GM19023 (cell line): Measurements from ENCODE around the gene F7.
"Not testable (repeated sequence)": the region's sequence is repeated elsewhere in the genome, so short reads cannot be mapped to it uniquely, and the experiment has no call there.

ENCODE experiments used
- ATAC-seq: cut with Tn5 transposase; IDR thresholded peaks from one replicate; pipeline ENCODE4 v1.9.1; 2021; ENCODE audit warnings: mild to moderate bottlenecking, moderate library complexity; ENCODE audit not compliant: unreplicated experiment

Gene F7

DNA sequence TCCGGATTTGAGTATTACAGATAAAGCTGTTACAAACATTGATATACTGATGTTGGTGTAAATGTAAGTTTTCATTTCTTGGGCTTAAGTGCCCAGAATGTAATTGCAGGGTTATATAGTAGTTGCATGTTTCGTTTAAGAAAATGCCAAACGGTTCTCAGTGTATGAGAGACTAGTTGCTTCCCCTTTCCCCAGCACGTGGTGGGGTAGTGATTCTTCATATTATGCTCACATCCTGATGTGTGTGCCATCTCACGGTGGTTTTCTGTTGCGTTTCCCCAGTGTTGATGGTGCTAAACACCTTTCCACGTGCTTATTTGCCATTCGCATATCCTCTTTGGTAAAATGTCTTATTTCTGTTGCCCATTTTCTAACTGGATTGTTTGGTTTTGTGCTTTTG, 34.7 kb upstream of the F7 start:
- no peak for ATAC-seq

- ATAC-seq: no peak
Measured at GRCh38 chr13:113072376-113072775, 33.2 kb upstream of the F7 start.

- no peak for ATAC-seq
Measured at GRCh38 chr13:113073942-113074341, 31.6 kb upstream of the F7 start.

- no peak for ATAC-seq
Measured at GRCh38 chr13:113074401-113074800, 31.2 kb upstream of the F7 start.

DNA sequence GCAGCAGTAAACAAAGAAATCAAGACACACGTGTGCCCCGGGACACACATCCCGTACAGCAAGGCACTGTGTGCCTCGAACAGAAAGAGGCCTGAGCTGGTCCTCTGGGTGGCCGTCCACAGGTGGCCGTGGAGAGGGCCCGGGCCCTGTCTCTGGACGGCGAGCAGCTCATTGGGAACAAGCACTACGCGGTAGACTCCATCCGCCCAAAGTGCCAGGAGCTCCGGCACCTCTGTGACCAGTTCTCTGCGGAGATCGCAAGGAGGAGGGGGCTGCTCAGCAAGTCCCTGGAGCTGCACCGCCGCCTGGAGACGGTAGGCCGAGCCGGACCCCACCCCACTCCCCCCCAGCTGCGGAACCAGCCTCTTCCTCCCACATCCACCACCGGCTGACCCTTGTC, 30.7 kb upstream of the F7 start:
- ATAC-seq: no peak

GRCh38 chr13:113075711-113076110, 29.9 kb upstream of the F7 start:
- no peak for ATAC-seq

GRCh38 chr13:113076681-113077401, 28.8 kb upstream of the F7 start:
- no peak for ATAC-seq

GRCh38 chr13:113077566-113077952, 28.0 kb upstream of the F7 start:
- ATAC-seq: no peak

- ATAC-seq: no peak
Measured at GRCh38 chr13:113077953-113078901, 27.4 kb upstream of the F7 start.

DNA sequence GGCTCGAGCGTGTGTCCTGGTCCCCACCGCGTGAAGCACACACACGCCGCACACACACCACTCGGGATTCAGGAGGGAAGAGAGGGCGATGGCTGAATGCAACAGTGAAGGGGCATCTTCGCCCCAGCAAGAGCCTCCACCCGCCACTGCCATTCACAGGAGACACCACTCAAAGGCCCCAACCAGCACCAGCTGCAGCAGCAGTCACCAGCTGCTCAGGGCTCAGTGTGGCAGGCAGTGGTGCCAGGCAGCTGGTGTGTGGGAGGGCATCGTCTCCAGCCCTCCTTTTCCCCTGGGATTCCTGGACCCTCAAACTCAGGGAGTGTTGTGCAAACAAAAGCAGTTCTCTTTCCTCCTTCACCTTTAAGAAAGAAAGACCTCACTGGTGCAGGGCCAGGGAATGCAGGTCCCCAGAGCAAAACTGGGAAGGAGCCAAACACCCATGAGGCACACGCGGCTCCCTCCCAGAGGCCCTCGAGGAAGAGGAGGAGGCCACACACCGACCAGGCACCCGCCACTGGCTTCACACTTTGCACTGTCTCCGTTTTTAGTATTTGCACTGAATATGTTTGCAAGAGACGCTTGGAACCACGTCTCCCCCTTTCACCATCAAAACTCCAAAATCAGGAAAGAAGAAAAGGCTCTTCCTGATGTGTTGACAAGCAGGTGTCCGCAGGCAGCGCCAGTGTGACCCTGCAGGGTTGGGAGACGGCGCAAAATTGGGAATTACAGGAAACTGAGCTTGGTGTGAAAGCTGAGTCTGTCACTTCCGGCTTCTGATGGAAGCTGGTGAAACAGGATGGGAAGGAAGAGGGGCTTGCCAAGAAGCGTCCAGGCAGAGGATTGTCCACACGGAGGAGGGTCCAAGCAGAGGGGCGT, 26.4 kb upstream of the F7 start:
- no peak for ATAC-seq

- not testable (repeated sequence) for ATAC-seq
Measured at GRCh38 chr13:113079781-113080080, 25.9 kb upstream of the F7 start.

DNA sequence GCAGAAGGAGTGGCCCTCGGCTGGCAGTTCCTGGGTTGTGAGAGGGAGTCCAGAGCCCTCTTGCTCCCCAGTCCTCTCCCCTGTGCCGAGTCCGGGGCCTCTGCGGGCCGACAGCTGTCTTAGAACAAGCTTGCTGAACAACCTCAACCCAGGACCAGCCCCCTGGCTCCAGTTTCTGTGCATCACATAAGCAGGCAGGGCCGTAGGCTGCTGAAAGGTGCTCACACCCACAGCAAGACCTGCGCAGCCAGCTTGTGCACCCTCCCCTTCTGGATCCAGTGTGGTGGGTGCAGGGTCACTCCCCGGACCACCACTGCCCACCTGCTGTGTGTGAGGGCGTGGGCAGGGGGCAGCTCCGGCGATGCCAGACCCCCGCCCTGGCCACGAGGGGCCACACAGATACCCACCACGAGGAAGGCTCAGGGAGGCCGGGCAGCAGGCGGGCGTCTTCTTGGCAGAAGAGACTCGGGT, 25.2 kb upstream of the F7 start:
- no peak for ATAC-seq

- ATAC-seq: no peak
Measured at GRCh38 chr13:113080901-113081521, 24.6 kb upstream of the F7 start.

- no peak for ATAC-seq
Measured at GRCh38 chr13:113082198-113083021, 23.2 kb upstream of the F7 start.

- ATAC-seq: no peak
Measured at GRCh38 chr13:113083022-113083373, 22.6 kb upstream of the F7 start.

- no peak for ATAC-seq
Measured at GRCh38 chr13:113083402-113084061, 22.1 kb upstream of the F7 start.

DNA sequence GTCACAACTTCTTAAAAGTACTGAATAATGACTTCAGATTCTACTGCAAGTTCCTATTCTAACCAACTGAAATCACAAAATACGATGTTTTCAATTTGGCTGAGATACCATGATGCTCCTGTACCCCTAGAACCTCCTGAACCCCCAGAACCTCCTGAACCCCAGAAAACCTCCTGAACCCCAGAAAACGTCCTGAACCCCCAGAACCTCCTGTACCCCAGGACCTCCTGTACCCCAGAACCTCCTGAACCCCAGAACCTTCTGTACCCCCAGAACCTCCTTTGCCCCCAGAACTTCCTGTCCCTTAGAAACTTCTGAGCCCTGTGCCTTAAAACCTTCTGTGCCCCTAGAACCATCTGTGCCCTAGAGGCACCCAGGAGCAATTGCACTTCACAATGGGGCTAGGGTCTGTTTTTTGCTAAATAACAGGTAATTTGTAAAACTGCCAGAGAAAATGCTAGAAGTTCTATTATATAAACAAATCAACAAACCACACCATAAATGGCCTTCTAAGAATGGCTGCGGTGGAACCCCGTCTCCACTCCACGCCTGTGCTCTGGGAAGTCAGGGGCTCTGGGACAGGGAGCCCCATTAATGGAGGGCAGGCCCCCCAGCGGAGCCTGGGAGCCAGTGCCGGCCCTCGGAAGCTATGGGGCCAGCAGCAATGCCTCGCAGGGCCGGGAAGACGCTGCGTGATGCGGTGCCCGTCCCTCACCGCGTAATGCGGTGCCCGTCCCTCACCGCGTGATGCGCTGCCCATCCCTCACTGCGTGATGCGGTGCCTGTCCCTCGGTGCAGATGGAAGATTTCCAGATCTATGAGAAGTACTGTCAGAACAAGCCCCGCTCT, 21.3 kb upstream of the F7 start:
- ATAC-seq: no peak

GRCh38 chr13:113084943-113085540, 20.5 kb upstream of the F7 start:
- no peak for ATAC-seq
